Glutamatergic neuron (in vitro differentiated cells): Measurements from ENCODE around the gene THAP11. TPM values are rescaled to one million over a fixed set of nuclear protein-coding genes. Genes with fewer than 3 reads are reported as not detected.

Source experiments
- DNase-seq: peaks from one replicate; pipeline ENCODE4 v3.0.0; 2022
- H3K27ac Mint-ChIP-seq: one replicate; pipeline ENCODE4 v1.8.0; 2020; ENCODE audit warnings: mild to moderate bottlenecking, mixed read lengths, inconsistent platforms; ENCODE audit not compliant: unreplicated experiment
- H3K27me3 Mint-ChIP-seq: one replicate; pipeline ENCODE4 v1.8.0; 2020; ENCODE audit warnings: mild to moderate bottlenecking, moderate library complexity, mixed read lengths, inconsistent platforms; ENCODE audit not compliant: unreplicated experiment
- H3K36me3 Mint-ChIP-seq: one replicate; pipeline ENCODE4 v1.8.0; 2020; ENCODE audit warnings: mild to moderate bottlenecking, mixed read lengths, inconsistent platforms; ENCODE audit not compliant: unreplicated experiment
- H3K4me1 Mint-ChIP-seq: one replicate; pipeline ENCODE4 v1.8.0; 2020; ENCODE audit warnings: mild to moderate bottlenecking, low read depth, mixed read lengths, inconsistent platforms; ENCODE audit not compliant: unreplicated experiment
- H3K4me3 Mint-ChIP-seq: one replicate; pipeline ENCODE4 v1.8.0; 2020; ENCODE audit warnings: mild to moderate bottlenecking, mixed read lengths, inconsistent platforms; ENCODE audit not compliant: unreplicated experiment
- H3K9me3 Mint-ChIP-seq: one replicate; pipeline ENCODE4 v1.8.0; 2020; ENCODE audit warnings: mild to moderate bottlenecking, moderate library complexity, mixed read lengths, inconsistent platforms; ENCODE audit not compliant: unreplicated experiment
- CTCF ChIP-seq: fragments of 200-600 bp; sonication (generic); IDR thresholded peaks from one replicate; pipeline ENCODE4 v1.5.0; 2021; ENCODE audit not compliant: partially characterized antibody, unreplicated experiment
- total RNA-seq: library from RNA; stranded (reverse); fragmentation: NEBNext Ultra II Directional; extraction: Animal tissue kit (Norgen Biotek cat#: 25700); gene quantifications from one replicate; pipeline ENCODE4 v1.2.1, GENCODE V29; 2021; ENCODE audit not compliant: unreplicated experiment

The THAP11 gene
- total RNA-seq, 1 donor from 2014 or later, result 23.1 TPM

GRCh38 chr16:67864594-67864993 is 22.5 kb downstream of the THAP11 start:
- H3K4me3 Mint-ChIP-seq, result peak overlapping the region; percentile 69
- H3K36me3 Mint-ChIP-seq, result no peaks in the 10 kb centered on the region
- no peak for TF ChIP-seq CTCF
- H3K27ac Mint-ChIP-seq, result peak overlapping the region; percentile 52
- H3K4me1 Mint-ChIP-seq, result peaks cover 24% of the 10 kb centered on the region
- no peak for DNase-seq
- peaks cover 3% of the 10 kb centered on the region for H3K9me3 Mint-ChIP-seq
- no peaks in the 10 kb centered on the region for H3K27me3 Mint-ChIP-seq

- Mint-ChIP-seq H3K27ac (no peak overlapping the region), H3K27me3 (no peaks in the 10 kb centered on the region), H3K9me3 (peaks cover 3% of the 10 kb centered on the region), H3K36me3 (no peaks in the 10 kb centered on the region), H3K4me1 (peaks cover 24% of the 10 kb centered on the region), H3K4me3 (no peak overlapping the region)
- no peak for DNase-seq
- no peak for TF ChIP-seq CTCF
Observed at GRCh38 chr16:67865318-67865717, 23.2 kb downstream of the THAP11 start.

- H3K36me3 Mint-ChIP-seq, result no peaks in the 10 kb centered on the region
Observed at GRCh38 chr16:67868290-67868689, 26.2 kb downstream of the THAP11 start.

GRCh38 chr16:67869653-67870052 is 27.5 kb downstream of the THAP11 start:
- H3K4me1 Mint-ChIP-seq, result peaks cover 10% of the 10 kb centered on the region
- no peaks in the 10 kb centered on the region for H3K27me3 Mint-ChIP-seq
- peaks cover 6% of the 10 kb centered on the region for H3K9me3 Mint-ChIP-seq
- no peak overlapping the region for H3K4me3 Mint-ChIP-seq
- H3K36me3 Mint-ChIP-seq, result no peaks in the 10 kb centered on the region
- no peak for TF ChIP-seq CTCF
- no peak overlapping the region for H3K27ac Mint-ChIP-seq
- no peak for DNase-seq

More at GRCh38 chr16:67868290-67868689, 26.2 kb downstream of the THAP11 start:
- Mint-ChIP-seq H3K27ac (no peak overlapping the region), H3K27me3 (no peaks in the 10 kb centered on the region), H3K4me1 (peaks cover 6% of the 10 kb centered on the region), H3K4me3 (no peak overlapping the region), H3K9me3 (peaks cover 3% of the 10 kb centered on the region)
- no peak for TF ChIP-seq CTCF
- no peak for DNase-seq

GRCh38 chr16:67871256-67871655 is 29.1 kb downstream of the THAP11 start:
- Mint-ChIP-seq H3K4me1 (peaks cover 14% of the 10 kb centered on the region), H3K36me3 (no peaks in the 10 kb centered on the region), H3K4me3 (no peak overlapping the region), H3K27ac (no peak overlapping the region), H3K9me3 (peaks cover 10% of the 10 kb centered on the region), H3K27me3 (no peaks in the 10 kb centered on the region)
- no peak for TF ChIP-seq CTCF
- no peak for DNase-seq
